Measurements from ENCODE around the gene PDP2.

GRCh38 chr16:66842765-66843164, 37.5 kb upstream of the PDP2 start:
- TF ChIP-seq CTCF (IDR thresholded peaks at IDR 0.05; ENCODE audit: borderline replicate concordance, extremely low read depth, low read length, poor library complexity, severe bottlenecking) (no peak), EZH2 (IDR thresholded peaks at IDR 0.05; ENCODE audit: borderline replicate concordance, low read depth, low read length, severe bottlenecking) (no peak)
